Measurements from ENCODE around the gene CPEB4. TPM values are rescaled to one million over a fixed set of nuclear protein-coding genes. Genes with fewer than 3 reads are reported as not detected.

Gene CPEB4
- total and polyA plus RNA-seq, 2 of the 4 experiments (the other 2 are of a cell fraction): 7.8 to 22.6 TPM

DNA sequence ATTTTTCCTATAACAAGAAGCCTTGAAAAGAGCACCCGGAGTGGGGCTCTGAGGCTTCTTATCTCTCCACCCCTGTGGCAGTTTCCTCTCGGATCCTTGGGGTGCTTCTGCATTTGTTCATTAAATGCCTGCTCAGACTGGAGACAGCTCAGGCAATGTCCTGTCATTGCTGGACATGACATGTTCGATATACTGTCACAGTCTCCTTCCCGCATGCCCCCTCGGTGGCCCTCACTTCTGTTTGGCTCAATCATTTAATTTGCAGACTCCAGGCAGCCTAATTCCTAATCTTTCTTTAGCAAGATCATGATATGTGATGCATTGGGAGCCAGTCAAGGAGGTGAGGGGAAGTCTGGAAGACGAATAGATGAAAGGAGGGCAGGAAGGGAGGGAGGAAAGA lies 37.5 kb upstream of the CPEB4 start:
- Histone ChIP-seq H3K23ac (ENCODE audit: low read depth, low read length) (no peak overlapping the region), H3K4me1 (ENCODE audit: control insufficient read depth, insufficient read depth, low read length) (no peaks in the 10 kb centered on the region), H2BK120ac (ENCODE audit: low read depth, low read length) (no peak overlapping the region), H4K8ac (ENCODE audit: low read depth in 2 of 2, low read length in 2 of 2) (no peak overlapping the region), H2AK5ac (ENCODE audit: low read depth, low read length) (no peak overlapping the region), H2AFZ (replicated peaks; ENCODE audit: low read length, poor library complexity) (no peak overlapping the region), H3K4me2 (ENCODE audit: low read depth, low read length) (no peak overlapping the region), H3K4me3 (ENCODE audit: insufficient read depth, low read depth, low read length) (no peak overlapping the region), H2BK20ac (ENCODE audit: low read depth, low read length) (no peak overlapping the region), H3K14ac (replicated peaks; ENCODE audit: low read depth, low read length) (no peak overlapping the region), H2AK9ac (replicated peaks; ENCODE audit: low read depth, low read length, poor library complexity) (no peak overlapping the region), H2BK15ac (ENCODE audit: low read depth, low read length) (no peak overlapping the region), H3K4ac (ENCODE audit: low read depth, low read length) (no peak overlapping the region), H3K79me1 (ENCODE audit: low read depth in 1 of 2, low read length in 2 of 2) (no peaks in the 10 kb centered on the region), H4K91ac (ENCODE audit: insufficient read depth, low read depth, low read length) (no peak overlapping the region), H4K5ac (ENCODE audit: low read depth, low read length) (no peak overlapping the region), H3K18ac (ENCODE audit: low read depth, low read length) (no peak overlapping the region), H3K9me1 (ENCODE audit: insufficient read depth, low read length) (no peaks in the 10 kb centered on the region), H3K56ac (ENCODE audit: extremely low read depth, insufficient read depth, low read length) (no peak overlapping the region), H3K27me3 (ENCODE audit: control insufficient read depth, insufficient read depth, low read length) (peaks cover 14% of the 10 kb centered on the region), H3K9ac (ENCODE audit: low read depth, low read length) (no peak overlapping the region), H3K27ac (ENCODE audit: insufficient read depth, low read length) (no peak overlapping the region), H4K20me1 (ENCODE audit: insufficient read depth, low read length) (no peaks in the 10 kb centered on the region), H3K9me3 (ENCODE audit: control insufficient read depth, insufficient read depth, low read length) (peaks cover 12% of the 10 kb centered on the region), H3K36me3 (ENCODE audit: control insufficient read depth, insufficient read depth, low read length) (no peaks in the 10 kb centered on the region), H2BK5ac (ENCODE audit: low read depth, low read length, poor library complexity, severe bottlenecking) (no peak overlapping the region)
- TF ChIP-seq, protein P1, sequence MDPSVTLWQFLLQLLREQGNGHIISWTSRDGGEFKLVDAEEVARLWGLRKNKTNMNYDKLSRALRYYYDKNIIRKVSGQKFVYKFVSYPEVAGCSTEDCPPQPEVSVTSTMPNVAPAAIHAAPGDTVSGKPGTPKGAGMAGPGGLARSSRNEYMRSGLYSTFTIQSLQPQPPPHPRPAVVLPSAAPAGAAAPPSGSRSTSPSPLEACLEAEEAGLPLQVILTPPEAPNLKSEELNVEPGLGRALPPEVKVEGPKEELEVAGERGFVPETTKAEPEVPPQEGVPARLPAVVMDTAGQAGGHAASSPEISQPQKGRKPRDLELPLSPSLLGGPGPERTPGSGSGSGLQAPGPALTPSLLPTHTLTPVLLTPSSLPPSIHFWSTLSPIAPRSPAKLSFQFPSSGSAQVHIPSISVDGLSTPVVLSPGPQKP (IDR thresholded peaks at IDR 0.05; ENCODE audit: borderline replicate concordance, low read depth, low read length): no peak
- TF ChIP-seq MXI1 (IDR thresholded peaks at IDR 0.05; ENCODE audit: borderline replicate concordance, low read depth, low read length) (no peak), MAFK (IDR thresholded peaks at IDR 0.05; ENCODE audit: low read depth, low read length) (no peak), SMC3 (IDR thresholded peaks at IDR 0.05; ENCODE audit: low read depth, low read length) (no peak), MAZ (IDR thresholded peaks at IDR 0.05; ENCODE audit: borderline replicate concordance, low read depth, low read length) (no peak), RFX5 (IDR thresholded peaks at IDR 0.05; ENCODE audit: low read depth, low read length) (no peak), CTCF (conservative IDR thresholded peaks at IDR 0.05; ENCODE audit: low read depth, low read length) (no peak), FOS (IDR thresholded peaks at IDR 0.05; ENCODE audit: low read depth, low read length) (no peak), RAD21 (IDR thresholded peaks at IDR 0.05; ENCODE audit: low read length) (no peak), CHD1 (IDR thresholded peaks at IDR 0.05; ENCODE audit: low read depth, low read length) (no peak), POLR2A (IDR thresholded peaks at IDR 0.05; ENCODE audit: low read depth, low read length) (no peak), NFE2L2 (IDR thresholded peaks at IDR 0.05; ENCODE audit: low read depth, low read length) (no peak), BHLHE40 (IDR thresholded peaks at IDR 0.05; ENCODE audit: low read depth, low read length) (no peak), CEBPB (IDR thresholded peaks at IDR 0.05; ENCODE audit: low read depth, low read length) (no peak), RCOR1 (IDR thresholded peaks at IDR 0.05; ENCODE audit: insufficient replicate concordance, low read length) (no peak)
- TF ChIP-seq, protein P2, sequence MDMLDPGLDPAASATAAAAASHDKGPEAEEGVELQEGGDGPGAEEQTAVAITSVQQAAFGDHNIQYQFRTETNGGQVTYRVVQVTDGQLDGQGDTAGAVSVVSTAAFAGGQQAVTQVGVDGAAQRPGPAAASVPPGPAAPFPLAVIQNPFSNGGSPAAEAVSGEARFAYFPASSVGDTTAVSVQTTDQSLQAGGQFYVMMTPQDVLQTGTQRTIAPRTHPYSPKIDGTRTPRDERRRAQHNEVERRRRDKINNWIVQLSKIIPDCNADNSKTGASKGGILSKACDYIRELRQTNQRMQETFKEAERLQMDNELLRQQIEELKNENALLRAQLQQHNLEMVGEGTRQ (IDR thresholded peaks at IDR 0.05; ENCODE audit: low read depth, low read length): no peak
- ChIA-PET POLR2A (ENCODE audit: unreplicated experiment) (interaction anchor here (0.6 kb wide), 1 partner anchor 461 kb away, joined by 3 read pairs; no protein-coding TSS in a partner anchor), CTCF (no interaction called here)
- dilution Hi-C loops (cut with HindIII; ENCODE audit: low sequenced_read_pairs, unreplicated experiment): no loop called here
- in situ Hi-C loops (cut with MboI; ENCODE audit: low sequenced_read_pairs): no loop called here
- no peak for DNase-seq
- 31% methylated on average over 2 of the region's 6 CpGs; no CpG with 5 or more reads in 1 of the 2 experiments for WGBS, 2 experiments (ENCODE audit: extremely low coverage in 2 of 2, insufficient read length in 1 of 2)
- no TSS peak for BruUV-seq (replicated peaks)
- intact Hi-C loops (cut with micrococcal nuclease): no loop called here
- no peak for ATAC-seq (ENCODE audit: low read depth)

All from IMR-90 (cell line).